Neuronal stem cell (in vitro differentiated cells): ENCODE measurements around the gene CALU.

Source experiments
- DNase-seq: peaks from one replicate; pipeline ENCODE4 v3.0.0-alpha.2; 2013; ENCODE audit warnings: low spot score
- H2AFZ ChIP-seq: one replicate; pipeline ENCODE4 v1.6.1; 2013; ENCODE audit warnings: mild to moderate bottlenecking, low read length, inconsistent platforms
- H2AK5ac ChIP-seq: 2 replicates; pipeline ENCODE4 v1.6.1; 2013; ENCODE audit warnings: low read depth, mild to moderate bottlenecking, inconsistent platforms, low read length, moderate library complexity, mixed read lengths
- H2BK120ac ChIP-seq: 2 replicates; pipeline ENCODE4 v1.6.1; 2013; ENCODE audit warnings: low read depth, mild to moderate bottlenecking, inconsistent platforms, low read length, moderate library complexity, mixed read lengths
- H2BK12ac ChIP-seq: one replicate; pipeline ENCODE4 v1.6.1; 2013; ENCODE audit warnings: low read length, inconsistent platforms
- H2BK15ac ChIP-seq: 2 replicates; pipeline ENCODE4 v1.6.1; 2013; ENCODE audit warnings: mild to moderate bottlenecking, low read length, inconsistent platforms, mixed read lengths
- H2BK5ac ChIP-seq: one replicate; pipeline ENCODE4 v1.6.1; 2013; ENCODE audit warnings: inconsistent platforms, mild to moderate bottlenecking, low read length, moderate library complexity
- H3K14ac ChIP-seq: one replicate; pipeline ENCODE4 v1.6.1; 2013; ENCODE audit warnings: low read length, inconsistent platforms
- H3K18ac ChIP-seq: 2 replicates; pipeline ENCODE4 v1.6.1; 2013; ENCODE audit warnings: low read length, inconsistent platforms
- H3K23ac ChIP-seq: 2 replicates; pipeline ENCODE4 v1.6.1; 2013; ENCODE audit warnings: low read depth, mild to moderate bottlenecking, mixed read lengths, low read length, inconsistent platforms; ENCODE audit not compliant: poor library complexity
- H3K27ac ChIP-seq: replicated peaks from 3 replicates; pipeline ENCODE4 v1.5.1; 2013; ENCODE audit warnings: low read length, inconsistent platforms
- H3K27me3 ChIP-seq, 3 experiments: 2 replicates each; pipeline ENCODE4 v1.6.1; 2013; ENCODE audit warnings: low read length in 3 of 3, mild to moderate bottlenecking in 2 of 3, inconsistent platforms in 1 of 3, low read depth in 1 of 3, mixed read lengths in 1 of 3, moderate library complexity in 1 of 3; ENCODE audit not compliant: control insufficient read depth in 3 of 3, insufficient read depth in 3 of 3
- H3K36me3 ChIP-seq, 2 donors: replicated peaks in 1 of 2; 2 replicates each; pipeline ENCODE4 v1.6.1; 2013; ENCODE audit warnings: low read length in 2 of 2; ENCODE audit not compliant: control insufficient read depth in 2 of 2, insufficient read depth in 2 of 2
- H3K4ac ChIP-seq: 2 replicates; pipeline ENCODE4 v1.6.1; 2013; ENCODE audit warnings: inconsistent platforms, mild to moderate bottlenecking, low read length, moderate library complexity
- H3K4me1 ChIP-seq, 2 donors: 1 replicate in 1 of 2; 2 replicates in 1 of 2; pipeline ENCODE4 v1.6.1; 2013; ENCODE audit warnings: low read length in 2 of 2, low read depth in 1 of 2; ENCODE audit not compliant: control insufficient read depth in 2 of 2, insufficient read depth in 1 of 2
- H3K4me2 ChIP-seq: one replicate; pipeline ENCODE4 v1.6.1; 2013; ENCODE audit warnings: mild to moderate bottlenecking, low read length, inconsistent platforms; ENCODE audit not compliant: insufficient read depth, poor library complexity, severe bottlenecking
- H3K4me3 ChIP-seq, 2 donors: 2 replicates each; pipeline ENCODE4 v1.5.1; 2013; ENCODE audit warnings: low read length in 2 of 2, mild to moderate bottlenecking in 2 of 2, inconsistent platforms in 1 of 2, moderate library complexity in 1 of 2
- H3K79me1 ChIP-seq: one replicate; pipeline ENCODE4 v1.6.1; 2013; ENCODE audit warnings: low read depth, mild to moderate bottlenecking, inconsistent platforms, low read length, moderate library complexity
- H3K9ac ChIP-seq: one replicate; pipeline ENCODE4 v1.6.1; 2013; ENCODE audit warnings: mild to moderate bottlenecking, low read depth, low read length, inconsistent platforms; ENCODE audit not compliant: poor library complexity
- H3K9me3 ChIP-seq, 2 donors: replicated peaks in 1 of 2; 2 replicates each; pipeline versions ENCODE3 to v1.6.1; 2013; ENCODE audit warnings: low read length in 2 of 2, mild to moderate bottlenecking in 2 of 2, inconsistent platforms in 1 of 2, low read depth in 1 of 2, mixed read lengths in 1 of 2, moderate library complexity in 1 of 2; ENCODE audit not compliant: control insufficient read depth in 2 of 2, insufficient read depth in 1 of 2
- H4K8ac ChIP-seq: one replicate; pipeline ENCODE4 v1.6.1; 2013; ENCODE audit warnings: low read depth, mild to moderate bottlenecking, inconsistent platforms, low read length, moderate library complexity
- H4K91ac ChIP-seq: one replicate; pipeline ENCODE4 v1.6.1; 2013; ENCODE audit warnings: low read length, low read depth, mild to moderate bottlenecking, inconsistent platforms; ENCODE audit not compliant: poor library complexity
- WGBS, 2 donors: extraction: QIAGEN DNeasy Blood & Tissue Kit; methylation state at CpG; one replicate each; pipeline ENCODE4 v1.1.7; 2013; ENCODE audit warnings: missing lambda C conversion rate in 2 of 2, mixed read lengths in 1 of 2; ENCODE audit not compliant: insufficient read length in 2 of 2, insufficient replicate concordance in 1 of 2; ENCODE audit errors: extremely low coverage in 2 of 2; 5-methylcytosine and 5-hydroxymethylcytosine counted together

CALU gene

DNA sequence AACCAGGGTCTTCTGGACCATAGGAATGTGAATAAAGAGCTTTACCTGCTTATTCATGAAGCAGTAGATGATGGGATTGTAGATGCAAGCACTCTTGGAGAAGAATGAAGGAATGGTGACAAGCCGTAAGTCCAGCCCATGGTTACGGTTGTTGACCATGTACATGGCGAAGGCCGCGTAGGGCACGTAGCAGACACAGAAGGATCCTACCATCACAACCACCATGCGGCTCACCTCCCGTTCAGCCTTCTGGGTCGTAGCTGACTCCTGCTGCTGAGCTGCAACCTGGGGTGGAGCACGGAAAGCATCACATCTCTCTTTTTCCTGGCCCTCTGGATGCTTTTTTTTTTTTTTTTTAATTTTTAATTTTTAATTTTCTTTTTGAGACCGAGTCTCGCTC lies 34.4 kb downstream of the CALU start:
- no peaks in the 10 kb centered on the region for H3K27me3 ChIP-seq
- H2BK120ac ChIP-seq, result no peak overlapping the region

GRCh38 chr7:128774029-128774689 lies 35.0 kb downstream of the CALU start:
- H3K4me2 ChIP-seq, result no peak overlapping the region
- H3K9me3 ChIP-seq, result peaks cover 3 to 9% of the 10 kb centered on the region in 2 donors
- H3K23ac ChIP-seq, result no peak overlapping the region
- no CpG with 5 or more reads among the region's 13 CpGs for WGBS, 2 donors
- H3K36me3 ChIP-seq, result peaks cover 18 to 53% of the 10 kb centered on the region in 2 donors
- H3K9ac ChIP-seq, result no peak overlapping the region
- DNase-seq, result no peak
- H3K4ac ChIP-seq, result no peak overlapping the region
- no peak overlapping the region for H3K14ac ChIP-seq
- H2AK5ac ChIP-seq, result no peak overlapping the region
- no peak overlapping the region for H3K27ac ChIP-seq
- H2BK120ac ChIP-seq, result no peak overlapping the region
- no peaks in the 10 kb centered on the region for H3K27me3 ChIP-seq
- no peak overlapping the region for H4K91ac ChIP-seq
- no peak overlapping the region for H4K8ac ChIP-seq
- H2BK15ac ChIP-seq, result no peak overlapping the region
- no peak overlapping the region for H3K18ac ChIP-seq
- H2BK5ac ChIP-seq, result no peak overlapping the region
- H3K4me3 ChIP-seq, result no peak overlapping the region
- no peaks in the 10 kb centered on the region for H3K79me1 ChIP-seq
- no peak overlapping the region for H2BK12ac ChIP-seq
- H2AFZ ChIP-seq, result no peak overlapping the region
- H3K4me1 ChIP-seq, result no peaks in the 10 kb centered on the region

More for the DNA sequence above, 34.4 kb downstream of the CALU start:
- Histone ChIP-seq H3K23ac (no peak overlapping the region), H3K36me3 (peaks cover 18 to 58% of the 10 kb centered on the region in 2 donors), H4K8ac (no peak overlapping the region), H3K9ac (no peak overlapping the region), H3K9me3 (peaks cover 3 to 9% of the 10 kb centered on the region in 2 donors), H3K27ac (no peak overlapping the region), H2AK5ac (no peak overlapping the region), H2BK5ac (no peak overlapping the region), H3K4me1 (no peaks in the 10 kb centered on the region), H3K79me1 (no peaks in the 10 kb centered on the region), H2BK15ac (no peak overlapping the region), H4K91ac (no peak overlapping the region), H3K4me2 (no peak overlapping the region), H2BK12ac (no peak overlapping the region), H3K4ac (no peak overlapping the region), H3K14ac (no peak overlapping the region), H3K4me3 (peak overlapping the region in 1 of 2 donors; percentile 31), H2AFZ (no peak overlapping the region), H3K18ac (no peak overlapping the region)
- no peak for DNase-seq
- no CpG with 5 or more reads among the region's 12 CpGs for WGBS, 2 donors

DNA sequence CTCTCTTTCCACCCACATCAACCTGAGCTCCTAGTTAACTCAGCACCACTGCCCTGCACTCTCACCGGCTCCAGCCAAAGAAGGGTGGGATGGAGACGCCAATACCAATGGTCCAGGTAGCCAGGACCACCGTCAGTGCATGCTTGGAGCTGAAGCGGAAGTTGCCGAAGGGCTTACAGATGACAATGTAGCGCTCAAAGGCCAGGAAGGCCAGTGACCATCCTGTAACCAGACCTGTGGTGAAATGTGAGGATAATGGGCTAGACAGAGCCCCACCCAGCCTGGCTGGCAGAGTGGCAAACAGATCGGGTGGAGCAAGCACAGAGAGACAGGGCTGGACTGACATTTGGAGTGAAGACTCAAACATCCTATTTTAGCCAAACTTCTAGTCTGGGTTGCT lies 35.8 kb downstream of the CALU start:
- Histone ChIP-seq H3K27ac (no peak overlapping the region), H3K36me3 (peaks cover 16 to 45% of the 10 kb centered on the region in 2 donors), H3K4me3 (no peak overlapping the region), H4K8ac (no peak overlapping the region), H2AK5ac (no peak overlapping the region), H2BK120ac (no peak overlapping the region), H3K27me3 (no peaks in the 10 kb centered on the region), H3K79me1 (no peaks in the 10 kb centered on the region), H3K4me2 (no peak overlapping the region), H2BK15ac (no peak overlapping the region), H3K9ac (no peak overlapping the region), H3K4ac (no peak overlapping the region), H3K18ac (no peak overlapping the region), H3K14ac (no peak overlapping the region), H2AFZ (no peak overlapping the region), H2BK5ac (no peak overlapping the region), H3K4me1 (no peaks in the 10 kb centered on the region), H2BK12ac (no peak overlapping the region), H3K23ac (peak overlapping the region; percentile 39), H4K91ac (no peak overlapping the region), H3K9me3 (peaks cover 3 to 9% of the 10 kb centered on the region in 2 donors)
- no peak for DNase-seq
- WGBS, 2 donors, result no CpG with 5 or more reads among the region's 7 CpGs

DNA sequence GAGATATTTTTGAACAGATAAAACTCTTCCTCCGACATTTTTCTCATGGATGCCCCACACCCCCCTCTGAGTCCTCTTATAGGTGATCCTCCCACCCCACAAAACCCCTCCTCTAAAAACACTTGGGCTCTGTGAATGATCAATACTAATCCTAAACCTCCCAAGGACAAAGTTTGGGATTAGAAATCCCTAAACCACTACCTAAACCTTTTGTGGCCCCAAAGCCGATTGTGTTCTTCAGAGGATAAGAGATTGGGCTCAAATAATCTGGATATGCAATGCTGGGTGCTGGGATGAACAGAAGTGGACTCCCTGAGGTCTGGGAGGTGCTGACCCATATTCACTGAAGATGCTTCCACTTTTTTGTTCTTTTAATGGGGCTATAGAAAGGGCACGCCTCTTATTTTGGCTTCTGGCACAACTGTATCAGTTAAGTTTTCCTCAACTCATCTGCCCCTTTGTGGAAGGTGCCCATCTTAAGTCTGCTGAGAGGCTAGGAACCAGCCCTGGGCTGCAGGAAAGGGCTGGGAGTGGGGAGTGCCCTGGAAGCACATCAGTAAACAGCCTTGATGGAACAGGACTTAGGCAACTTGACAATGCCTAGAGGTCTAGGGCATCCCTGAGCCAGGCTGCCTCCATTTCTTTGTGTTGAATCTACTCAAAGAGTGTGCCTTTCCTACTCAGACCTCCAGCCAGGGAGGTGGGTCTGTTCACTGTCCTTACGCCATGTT lies 36.8 kb downstream of the CALU start, which contains the start of gene OPN1SW:
TSS of gene OPN1SW (minus strand) at position 51 of the 731 bp plus-strand sequence. CDS start at position 38, 13 bp downstream.
- Histone ChIP-seq H2BK15ac (no peak within 1 kb of the TSS), H2BK120ac (no peak within 1 kb of the TSS), H3K27ac (no peak within 1 kb of the TSS), H3K18ac (no peak within 1 kb of the TSS), H2BK12ac (no peak within 1 kb of the TSS), H4K8ac (no peak within 1 kb of the TSS), H4K91ac (no peak within 1 kb of the TSS), H3K23ac (peak within 1 kb of the TSS; percentile 39), H3K79me1 (no peaks in the 10 kb centered on the region), H3K9ac (no peak within 1 kb of the TSS), H3K4me2 (no peak within 1 kb of the TSS), H2AFZ (no peak within 1 kb of the TSS), H3K36me3 (peaks cover 12 to 35% of the 10 kb centered on the region in 2 donors), H2AK5ac (no peak within 1 kb of the TSS), H3K4me3 (no peak within 1 kb of the TSS), H2BK5ac (no peak within 1 kb of the TSS), H3K14ac (no peak within 1 kb of the TSS), H3K9me3 (peaks cover 3 to 9% of the 10 kb centered on the region in 2 donors), H3K4me1 (no peaks in the 10 kb centered on the region), H3K27me3 (no peaks in the 10 kb centered on the region), H3K4ac (no peak within 1 kb of the TSS)
- DNase-seq, result no peak
- no CpG with 5 or more reads among the region's 4 CpGs for WGBS, 2 donors
